ENCODE measurements around the gene CEP192. TPM values are rescaled to one million over a fixed set of nuclear protein-coding genes. Genes with fewer than 3 reads are reported as not detected.

CEP192 gene
- total RNA-seq, 1 donor from 2014 or later, result 17.9 TPM

DNA sequence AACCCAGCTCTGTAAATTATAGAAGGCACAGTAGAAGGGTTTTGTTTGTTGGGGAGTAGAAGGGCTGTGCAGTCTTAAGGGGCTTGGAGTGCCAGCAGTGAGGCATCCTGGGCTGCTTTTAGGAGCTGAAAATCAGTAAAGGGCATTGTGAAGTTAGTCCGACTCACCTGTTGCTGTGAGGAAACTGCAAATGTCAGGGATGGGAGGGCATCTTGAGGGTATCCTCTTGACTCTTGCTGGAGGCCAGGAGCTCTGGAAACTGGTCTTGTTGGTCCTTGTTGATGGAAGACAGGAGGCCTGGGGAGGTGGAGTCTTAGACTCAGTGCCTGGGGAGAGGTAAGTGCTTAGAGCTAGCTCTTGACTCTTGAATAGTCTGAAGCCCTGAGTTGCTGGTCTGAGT, 14.1 kb downstream of the CEP192 start:
- H3K9me3 ChIP-seq, result no peaks in the 10 kb centered on the region
- H3K27me3 ChIP-seq, result no peaks in the 10 kb centered on the region
- no peak overlapping the region for H3K4me3 ChIP-seq
- peaks cover 0 to 25% of the 10 kb centered on the region in 2 donors for H3K36me3 ChIP-seq
- intact Hi-C loops (cut with DNase I), result no loop called here
- H3K27ac ChIP-seq, result no peak overlapping the region
- DNase-seq (ENCODE audit: extremely low spot score in 2 of 2), result no peak
- TF ChIP-seq POLR2A (IDR thresholded peaks at IDR 0.05), result no peak
- no peak for TF ChIP-seq POLR2AphosphoS5 (IDR thresholded peaks at IDR 0.05; ENCODE audit: insufficient read depth in 1 of 2, low read depth in 1 of 2)
- TF ChIP-seq, protein P1, sequence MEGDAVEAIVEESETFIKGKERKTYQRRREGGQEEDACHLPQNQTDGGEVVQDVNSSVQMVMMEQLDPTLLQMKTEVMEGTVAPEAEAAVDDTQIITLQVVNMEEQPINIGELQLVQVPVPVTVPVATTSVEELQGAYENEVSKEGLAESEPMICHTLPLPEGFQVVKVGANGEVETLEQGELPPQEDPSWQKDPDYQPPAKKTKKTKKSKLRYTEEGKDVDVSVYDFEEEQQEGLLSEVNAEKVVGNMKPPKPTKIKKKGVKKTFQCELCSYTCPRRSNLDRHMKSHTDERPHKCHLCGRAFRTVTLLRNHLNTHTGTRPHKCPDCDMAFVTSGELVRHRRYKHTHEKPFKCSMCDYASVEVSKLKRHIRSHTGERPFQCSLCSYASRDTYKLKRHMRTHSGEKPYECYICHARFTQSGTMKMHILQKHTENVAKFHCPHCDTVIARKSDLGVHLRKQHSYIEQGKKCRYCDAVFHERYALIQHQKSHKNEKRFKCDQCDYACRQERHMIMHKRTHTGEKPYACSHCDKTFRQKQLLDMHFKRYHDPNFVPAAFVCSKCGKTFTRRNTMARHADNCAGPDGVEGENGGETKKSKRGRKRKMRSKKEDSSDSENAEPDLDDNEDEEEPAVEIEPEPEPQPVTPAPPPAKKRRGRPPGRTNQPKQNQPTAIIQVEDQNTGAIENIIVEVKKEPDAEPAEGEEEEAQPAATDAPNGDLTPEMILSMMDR (IDR thresholded peaks at IDR 0.05), result no peak
- no peaks in the 10 kb centered on the region for H3K4me1 ChIP-seq

DNA sequence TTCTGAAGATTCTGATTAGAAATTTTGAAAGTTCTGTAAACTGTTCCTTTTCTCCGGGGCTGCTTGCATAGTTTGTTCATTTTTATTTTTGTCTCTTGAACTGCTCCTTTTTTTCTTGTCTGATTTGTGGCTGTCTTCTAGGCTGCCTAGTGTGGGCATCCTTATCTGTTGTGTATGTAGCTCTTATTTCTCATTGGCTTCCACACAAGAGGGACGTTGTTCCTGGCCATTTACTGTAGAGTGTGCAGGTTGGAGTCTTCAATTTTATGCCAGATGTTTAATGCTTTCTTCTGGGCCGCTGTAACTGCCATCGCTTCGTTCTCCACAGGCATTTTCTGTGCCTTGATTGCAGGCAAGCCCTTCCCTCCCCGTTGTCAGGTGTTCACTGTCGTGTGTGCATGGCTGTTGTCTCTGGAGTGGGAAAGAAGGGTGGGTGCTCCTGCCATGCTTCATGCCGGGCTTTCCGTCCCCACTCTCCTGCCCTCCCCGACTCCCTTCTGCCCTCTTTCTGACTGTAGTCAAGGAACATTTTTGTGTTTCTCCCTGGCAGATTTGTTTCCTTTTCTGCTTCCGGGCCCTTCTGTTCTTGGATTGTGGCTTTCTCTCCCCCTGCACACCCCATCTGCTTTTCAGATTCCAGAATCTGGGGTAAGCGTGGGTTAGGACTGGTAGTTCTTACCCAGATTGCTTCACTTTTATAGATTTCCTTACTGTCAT, 15.5 kb downstream of the CEP192 start:
- intact Hi-C loops (cut with DNase I), result no loop called here
- Histone ChIP-seq H3K9me3 (no peaks in the 10 kb centered on the region), H3K4me3 (no peak overlapping the region), H3K27ac (no peak overlapping the region), H3K36me3 (peaks cover 0 to 20% of the 10 kb centered on the region in 2 donors), H3K27me3 (no peaks in the 10 kb centered on the region), H3K4me1 (no peaks in the 10 kb centered on the region)
- no peak for DNase-seq (ENCODE audit: extremely low spot score in 2 of 2)
- TF ChIP-seq POLR2AphosphoS5 (IDR thresholded peaks at IDR 0.05; ENCODE audit: insufficient read depth in 1 of 2, low read depth in 1 of 2) (no peak), POLR2A (IDR thresholded peaks at IDR 0.05) (no peak)
- TF ChIP-seq, protein P1 (IDR thresholded peaks at IDR 0.05), result no peak

DNA sequence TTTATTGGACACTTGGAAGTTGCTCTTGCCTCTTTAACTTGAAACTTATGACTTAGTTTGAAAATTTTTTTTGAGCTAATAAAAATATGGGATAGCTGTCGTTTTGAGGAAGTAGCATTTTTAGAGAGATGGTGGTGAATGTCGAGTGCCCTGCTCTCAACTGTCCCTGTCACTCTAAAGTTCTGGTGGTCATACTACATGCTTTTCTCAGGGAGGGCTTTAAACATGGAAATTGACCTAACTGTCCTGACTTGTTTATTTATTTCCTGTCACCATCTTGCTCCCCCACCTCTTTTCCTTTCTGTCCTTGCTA, 16.0 kb downstream of the CEP192 start:
- Histone ChIP-seq H3K4me1 (no peaks in the 10 kb centered on the region), H3K9me3 (no peaks in the 10 kb centered on the region), H3K4me3 (no peak overlapping the region), H3K36me3 (peaks cover 0 to 21% of the 10 kb centered on the region in 2 donors), H3K27me3 (no peaks in the 10 kb centered on the region), H3K27ac (no peak overlapping the region)
- DNase-seq (ENCODE audit: extremely low spot score in 2 of 2), result no peak
- intact Hi-C loops (cut with DNase I), result no loop called here
- TF ChIP-seq, protein P1 (IDR thresholded peaks at IDR 0.05), result no peak
- TF ChIP-seq POLR2AphosphoS5 (IDR thresholded peaks at IDR 0.05; ENCODE audit: insufficient read depth in 1 of 2, low read depth in 1 of 2), result no peak
- TF ChIP-seq POLR2A (IDR thresholded peaks at IDR 0.05), result no peak

DNA sequence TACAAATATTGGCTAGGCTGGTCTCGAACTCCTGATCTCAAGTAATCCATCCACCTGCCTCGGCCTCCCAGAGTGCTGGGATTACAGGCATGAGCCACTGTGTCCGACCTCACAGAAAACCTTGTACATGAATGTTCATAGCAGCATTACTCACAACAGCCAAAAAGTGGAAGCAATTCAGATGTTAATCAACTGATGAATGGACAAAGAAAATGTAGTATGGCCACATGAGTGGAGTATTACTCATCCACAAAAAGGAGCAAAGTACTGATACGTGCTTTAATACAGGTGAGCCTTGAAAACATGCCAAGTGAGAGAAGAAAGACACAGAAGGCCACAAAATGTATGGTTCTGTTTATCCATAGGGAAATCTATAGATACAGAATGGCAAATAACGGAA, 20.6 kb downstream of the CEP192 start:
- TF ChIP-seq, protein P1 (IDR thresholded peaks at IDR 0.05), result no peak
- TF ChIP-seq POLR2A (IDR thresholded peaks at IDR 0.05) (no peak), POLR2AphosphoS5 (IDR thresholded peaks at IDR 0.05; ENCODE audit: insufficient read depth in 1 of 2, low read depth in 1 of 2) (no peak)

DNA sequence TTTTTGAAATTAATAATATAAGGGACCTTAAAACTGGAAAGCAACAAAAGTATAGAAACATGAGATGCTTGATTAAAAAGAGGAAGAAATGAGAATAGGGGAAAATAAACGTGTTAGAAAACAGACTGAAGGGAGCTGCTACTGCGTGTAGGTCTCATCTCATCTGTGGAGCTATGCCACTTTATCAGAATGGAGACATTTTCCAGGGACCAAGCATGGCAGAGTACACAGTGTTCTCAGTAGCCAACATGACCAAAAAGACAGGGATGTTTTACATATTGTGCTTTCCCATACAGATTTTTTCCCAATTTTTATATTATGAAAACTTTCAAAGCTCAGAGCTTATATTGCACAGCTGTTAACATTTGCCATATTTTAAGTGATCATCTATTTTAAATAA, 23.1 kb downstream of the CEP192 start:
- Histone ChIP-seq H3K4me3 (no peak overlapping the region), H3K36me3 (peaks cover 0 to 43% of the 10 kb centered on the region in 2 donors), H3K27ac (no peak overlapping the region), H3K4me1 (no peaks in the 10 kb centered on the region), H3K27me3 (no peaks in the 10 kb centered on the region), H3K9me3 (no peaks in the 10 kb centered on the region)
- DNase-seq (ENCODE audit: extremely low spot score in 2 of 2), result no peak
- no peak for TF ChIP-seq POLR2AphosphoS5 (IDR thresholded peaks at IDR 0.05; ENCODE audit: insufficient read depth in 1 of 2, low read depth in 1 of 2)
- TF ChIP-seq, protein P1 (IDR thresholded peaks at IDR 0.05), result no peak
- intact Hi-C loops (cut with DNase I), result no loop called here

More for the DNA sequence above, 20.6 kb downstream of the CEP192 start:
- Histone ChIP-seq H3K27me3 (no peaks in the 10 kb centered on the region), H3K4me3 (no peak overlapping the region), H3K36me3 (peaks cover 0 to 41% of the 10 kb centered on the region in 2 donors), H3K9me3 (no peaks in the 10 kb centered on the region), H3K4me1 (no peaks in the 10 kb centered on the region), H3K27ac (no peak overlapping the region)
- intact Hi-C loops (cut with DNase I), result no loop called here
- DNase-seq (ENCODE audit: extremely low spot score in 2 of 2), result no peak

All from vagina (tissue), 2 donors.